H1 (cell line): ENCODE results near the gene LRRC32. TPM values are rescaled to one million over a fixed set of nuclear protein-coding genes. Genes with fewer than 3 reads are reported as not detected.

ENCODE experiments used
- CHD1 ChIP-seq: IDR thresholded peaks from 2 replicates; pipeline ENCODE4 v1.6.1; 2012; ENCODE audit warnings: low read depth, low read length, improper control_type of control experiment
- HDAC2 ChIP-seq, 2 experiments: fragments of 300-600 bp in 1 of 2; sonication (generic) in 1 of 2; IDR thresholded peaks; 2 replicates each; pipeline ENCODE4 v1.6.1; 2011 to 2012; ENCODE audit warnings: low read depth in 2 of 2, low read length in 2 of 2, mild to moderate bottlenecking in 2 of 2, moderate library complexity in 2 of 2, borderline replicate concordance in 1 of 2, inconsistent platforms in 1 of 2
- KDM4A ChIP-seq: IDR thresholded peaks from one replicate; pipeline ENCODE4 v1.7.1; 2012; ENCODE audit warnings: low read depth, mild to moderate bottlenecking, moderate library complexity, low read length, inconsistent platforms; ENCODE audit not compliant: severe bottlenecking
- RBBP5 ChIP-seq: IDR thresholded peaks from 2 replicates; pipeline ENCODE4 v1.7.1; 2012; ENCODE audit warnings: low read depth, mild to moderate bottlenecking, inconsistent platforms, low read length, moderate library complexity, borderline replicate concordance
- RXRA ChIP-seq: IDR thresholded peaks from 2 replicates; pipeline ENCODE4 v1.6.1; 2011; ENCODE audit warnings: low read depth, mild to moderate bottlenecking, low read length, moderate library complexity; ENCODE audit not compliant: insufficient read depth
- SP2 ChIP-seq: IDR thresholded peaks from 2 replicates; pipeline ENCODE4 v1.6.1; 2012; ENCODE audit warnings: mild to moderate bottlenecking, low read length, inconsistent platforms
- SP4 ChIP-seq: IDR thresholded peaks from 2 replicates; pipeline ENCODE4 v1.6.1; 2012; ENCODE audit warnings: low read length, inconsistent platforms
- SRF ChIP-seq: IDR thresholded peaks from 2 replicates; pipeline ENCODE4 v1.6.1; 2011; ENCODE audit warnings: mild to moderate bottlenecking, low read depth, low read length, moderate library complexity
- TAF1 ChIP-seq: IDR thresholded peaks from 2 replicates; pipeline ENCODE4 v1.6.1; 2011; ENCODE audit warnings: mild to moderate bottlenecking, low read depth, low read length
- TCF12 ChIP-seq: IDR thresholded peaks from 2 replicates; pipeline ENCODE4 v1.6.1; 2011; ENCODE audit warnings: low read depth, mild to moderate bottlenecking, low read length
- polyA plus RNA-seq, 7 experiments: library from polyadenylated mRNA; depleted of rRNA in 3 of 7; stranded (reverse) in 5 of 7; unstranded in 2 of 7; fragments of >200 nt in 5 of 7; fragments of 200-250 nt in 2 of 7; gene quantifications; 1 replicate in 5 of 7; 2 replicates in 1 of 7; 4 replicates in 1 of 7; pipeline versions ENCODE4 v1.2.1 to v1.2.3, GENCODE V29; 2011 to 2013; ENCODE audit warnings: missing spikeins in 2 of 7, mixed read lengths in 2 of 7
- total RNA-seq: library from RNA; stranded (reverse); fragmentation: NEBNext Ultra II Directional; extraction: Animal tissue kit (Norgen Biotek cat#: 25700); gene quantifications from 2 replicates; pipeline ENCODE4 v1.2.1, GENCODE V29; 2021

LRRC32 gene
- total and polyA plus RNA-seq, 2 of the 8 experiments (the other 6 are each of a cell fraction or from before 2014, with no cell fraction given): 0.99 to 1.9 TPM

- no peak for TF ChIP-seq KDM4A
- no peak for TF ChIP-seq TCF12
- no peak for TF ChIP-seq SP2
- no peak for TF ChIP-seq RXRA
- no peak for TF ChIP-seq CHD1
- no peak for TF ChIP-seq TAF1
- no peak for TF ChIP-seq SRF
- TF ChIP-seq RBBP5: no peak
- TF ChIP-seq HDAC2 (IDR thresholded peaks at IDR 0.05; ENCODE audit: borderline replicate concordance in 1 of 2, low read depth in 2 of 2, low read length in 2 of 2): no peak
- TF ChIP-seq SP4: no peak
Observed at GRCh38 chr11:76702336-76703128, 32.0 kb upstream of the LRRC32 start (continued).
